Glutamatergic neuron (in vitro differentiated cells): ENCODE measurements around the gene CYS1. TPM values are rescaled to one million over a fixed set of nuclear protein-coding genes. Genes with fewer than 3 reads are reported as not detected.

ENCODE experiments used
- DNase-seq: peaks from one replicate; pipeline ENCODE4 v3.0.0; 2022
- H3K27ac Mint-ChIP-seq: one replicate; pipeline ENCODE4 v1.8.0; 2020; ENCODE audit warnings: mild to moderate bottlenecking, mixed read lengths, inconsistent platforms; ENCODE audit not compliant: unreplicated experiment
- H3K27me3 Mint-ChIP-seq: one replicate; pipeline ENCODE4 v1.8.0; 2020; ENCODE audit warnings: mild to moderate bottlenecking, moderate library complexity, mixed read lengths, inconsistent platforms; ENCODE audit not compliant: unreplicated experiment
- H3K36me3 Mint-ChIP-seq: one replicate; pipeline ENCODE4 v1.8.0; 2020; ENCODE audit warnings: mild to moderate bottlenecking, mixed read lengths, inconsistent platforms; ENCODE audit not compliant: unreplicated experiment
- H3K4me1 Mint-ChIP-seq: one replicate; pipeline ENCODE4 v1.8.0; 2020; ENCODE audit warnings: mild to moderate bottlenecking, low read depth, mixed read lengths, inconsistent platforms; ENCODE audit not compliant: unreplicated experiment
- H3K4me3 Mint-ChIP-seq: one replicate; pipeline ENCODE4 v1.8.0; 2020; ENCODE audit warnings: mild to moderate bottlenecking, mixed read lengths, inconsistent platforms; ENCODE audit not compliant: unreplicated experiment
- H3K9me3 Mint-ChIP-seq: one replicate; pipeline ENCODE4 v1.8.0; 2020; ENCODE audit warnings: mild to moderate bottlenecking, moderate library complexity, mixed read lengths, inconsistent platforms; ENCODE audit not compliant: unreplicated experiment
- CTCF ChIP-seq: fragments of 200-600 bp; sonication (generic); IDR thresholded peaks from one replicate; pipeline ENCODE4 v1.5.0; 2021; ENCODE audit not compliant: partially characterized antibody, unreplicated experiment
- total RNA-seq: library from RNA; stranded (reverse); fragmentation: NEBNext Ultra II Directional; extraction: Animal tissue kit (Norgen Biotek cat#: 25700); gene quantifications from one replicate; pipeline ENCODE4 v1.2.1, GENCODE V29; 2021; ENCODE audit not compliant: unreplicated experiment

CYS1 gene
- total RNA-seq, 1 donor from 2014 or later, result not detected

DNA sequence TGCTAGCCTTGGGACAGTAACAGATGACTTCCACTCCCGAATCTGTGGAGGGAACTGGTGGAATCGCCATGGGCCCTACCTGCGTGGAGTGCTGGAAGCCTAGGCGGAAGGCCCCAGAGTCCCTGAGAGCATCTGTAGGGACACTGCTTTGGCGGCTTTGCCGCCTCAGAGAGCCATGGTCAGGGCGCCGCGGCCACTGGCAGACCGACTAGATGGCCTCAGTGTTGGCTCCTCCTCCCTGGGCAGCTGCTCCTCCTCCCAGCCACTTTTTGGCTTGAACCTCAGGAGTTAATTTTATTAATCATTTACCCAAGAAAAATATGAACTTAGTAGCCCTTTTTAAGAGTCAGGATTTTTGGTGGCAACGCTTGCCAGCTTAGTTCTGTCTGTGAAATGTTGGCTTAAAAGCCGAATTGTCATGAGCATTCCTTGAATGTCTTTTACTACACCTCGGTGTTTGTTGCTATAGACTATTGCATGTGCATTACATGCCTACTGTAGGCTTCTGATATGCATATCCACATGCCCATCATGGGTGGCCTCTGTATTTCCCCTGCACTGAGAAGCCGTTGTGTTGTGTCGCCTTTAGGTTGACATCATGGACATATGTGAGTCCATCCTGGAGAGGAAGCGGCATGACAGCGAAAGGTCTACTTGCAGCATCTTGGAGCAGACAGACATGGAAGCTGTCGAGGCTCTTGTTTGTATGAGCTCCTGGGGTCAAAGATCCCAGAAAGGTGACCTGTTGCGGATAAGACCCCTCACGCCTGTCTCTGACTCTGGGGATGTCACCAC, 34.5 kb downstream of the CYS1 start:
- DNase-seq, result no peak
- H3K4me3 Mint-ChIP-seq, result no peak overlapping the region
- H3K27ac Mint-ChIP-seq, result no peak overlapping the region
- H3K27me3 Mint-ChIP-seq, result peaks cover 13% of the 10 kb centered on the region
- H3K4me1 Mint-ChIP-seq, result no peaks in the 10 kb centered on the region
- peaks cover 13% of the 10 kb centered on the region for H3K9me3 Mint-ChIP-seq
- no peak for TF ChIP-seq CTCF
- no peaks in the 10 kb centered on the region for H3K36me3 Mint-ChIP-seq

DNA sequence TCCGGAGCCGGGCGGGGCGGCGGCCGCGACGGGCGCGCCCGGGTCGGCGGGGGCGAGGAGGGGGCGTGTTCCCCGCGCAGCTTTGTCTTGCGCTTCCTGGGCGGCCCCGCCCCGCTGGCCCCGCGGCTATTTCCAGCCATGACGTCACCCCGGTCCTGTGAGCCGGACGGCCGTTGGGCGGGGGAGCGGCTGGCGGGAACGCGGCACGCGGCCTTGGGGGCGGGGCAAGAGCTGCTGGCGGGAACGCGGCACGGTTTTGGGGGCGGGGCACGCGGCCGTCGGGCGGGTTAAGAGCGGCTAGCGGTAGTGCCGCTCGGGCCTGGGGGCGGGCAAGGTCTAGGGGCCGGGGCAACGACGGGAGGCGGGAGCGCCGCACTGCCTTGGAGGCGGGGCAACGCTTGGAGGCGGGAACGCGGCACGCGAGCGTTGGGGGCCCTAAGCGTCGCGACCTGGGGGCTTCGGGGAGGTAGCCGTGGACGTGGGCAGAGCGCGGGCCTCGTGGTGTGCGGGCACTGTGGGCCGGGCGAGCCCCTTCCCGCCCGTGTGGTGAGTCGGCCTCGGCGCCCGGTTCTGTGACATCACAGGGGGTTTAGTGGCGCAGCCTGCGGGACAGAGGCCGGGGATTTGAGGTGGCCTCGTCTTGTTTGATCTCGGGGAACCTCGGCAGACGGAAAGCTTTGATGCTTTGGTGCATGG, 36.2 kb downstream of the CYS1 start:
- H3K4me1 Mint-ChIP-seq, result no peaks in the 10 kb centered on the region
- peaks cover 13% of the 10 kb centered on the region for H3K27me3 Mint-ChIP-seq
- peak overlapping the region; percentile 28 for H3K27ac Mint-ChIP-seq
- H3K36me3 Mint-ChIP-seq, result no peaks in the 10 kb centered on the region
- no peak for TF ChIP-seq CTCF
- peak overlapping the region; percentile 72 for H3K4me3 Mint-ChIP-seq
- DNase-seq, result peak; percentile 96
- peaks cover 13% of the 10 kb centered on the region for H3K9me3 Mint-ChIP-seq

GRCh38 chr2:10043256-10043905, 36.8 kb downstream of the CYS1 start, which contains the start of gene KLF11:
KLF11 (plus strand) TSS chr2:10043550; CDS start chr2:10043717, 167 bp downstream.
- peaks cover 13% of the 10 kb centered on the region for H3K9me3 Mint-ChIP-seq
- H3K4me1 Mint-ChIP-seq, result no peaks in the 10 kb centered on the region
- TF ChIP-seq CTCF, result no peak
- H3K36me3 Mint-ChIP-seq, result no peaks in the 10 kb centered on the region
- DNase-seq, result peak; percentile 93
- H3K27me3 Mint-ChIP-seq, result peaks cover 13% of the 10 kb centered on the region
- peak within 1 kb of the TSS; percentile 77 for H3K27ac Mint-ChIP-seq
- H3K4me3 Mint-ChIP-seq, result peak within 1 kb of the TSS; percentile 90

DNA sequence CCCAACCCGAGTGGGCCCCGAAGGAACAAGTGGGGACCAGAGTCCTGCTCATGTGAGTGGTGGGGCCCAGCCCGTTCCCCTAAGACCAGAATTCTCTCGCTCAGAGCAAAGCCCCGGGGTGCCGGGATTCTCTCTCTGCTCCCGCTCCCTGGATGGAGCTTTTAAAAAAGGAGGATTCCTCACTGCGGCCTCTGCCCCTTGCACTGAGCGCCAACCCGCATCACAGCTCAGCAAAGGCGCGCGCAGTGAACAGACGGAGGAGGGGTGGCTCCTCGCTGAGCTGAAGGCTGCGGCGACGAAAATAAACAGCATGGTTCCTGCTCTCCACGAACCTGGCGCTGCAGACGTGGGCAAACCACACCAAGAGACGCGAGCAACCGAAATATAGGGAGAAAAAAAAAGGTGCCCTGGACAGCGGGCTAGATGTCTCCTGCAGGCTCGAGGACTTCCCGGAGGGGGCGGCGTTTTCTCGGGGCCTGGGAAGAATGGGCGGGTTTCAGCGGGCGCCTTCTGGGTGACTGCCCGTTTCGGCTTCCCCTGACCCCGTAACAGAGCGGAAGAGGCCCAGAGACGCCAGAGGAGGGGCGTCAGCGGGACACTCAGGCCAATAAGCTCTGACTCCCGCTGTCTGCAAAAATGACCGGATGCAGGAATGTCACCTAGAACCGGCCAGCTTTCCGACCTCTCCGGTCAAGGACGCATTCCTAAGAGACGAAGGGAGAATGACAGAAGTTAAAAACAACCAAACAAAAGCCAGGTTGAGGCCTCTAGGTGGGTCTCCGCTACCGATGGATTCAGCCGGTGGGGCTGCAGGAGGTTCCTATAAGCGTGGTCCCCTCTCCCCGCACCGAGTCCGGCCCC, 37.7 kb downstream of the CYS1 start:
- Mint-ChIP-seq H3K9me3 (peaks cover 13% of the 10 kb centered on the region), H3K4me1 (no peaks in the 10 kb centered on the region), H3K36me3 (no peaks in the 10 kb centered on the region), H3K27ac (peak overlapping the region; percentile 77), H3K4me3 (peak overlapping the region; percentile 90), H3K27me3 (peaks cover 10% of the 10 kb centered on the region)
- no peak for TF ChIP-seq CTCF
- DNase-seq, result peak; percentile 70
